ENCODE measurements around the gene NXPH1. TPM values are rescaled to one million over a fixed set of nuclear protein-coding genes. Genes with fewer than 3 reads are reported as not detected.
A peak's percentile ranks its signal among the peaks of the same experiment; 100 is the strongest.

Gene NXPH1
- total RNA-seq, 1 experiment from 2014 or later: 0.59 TPM

DNA sequence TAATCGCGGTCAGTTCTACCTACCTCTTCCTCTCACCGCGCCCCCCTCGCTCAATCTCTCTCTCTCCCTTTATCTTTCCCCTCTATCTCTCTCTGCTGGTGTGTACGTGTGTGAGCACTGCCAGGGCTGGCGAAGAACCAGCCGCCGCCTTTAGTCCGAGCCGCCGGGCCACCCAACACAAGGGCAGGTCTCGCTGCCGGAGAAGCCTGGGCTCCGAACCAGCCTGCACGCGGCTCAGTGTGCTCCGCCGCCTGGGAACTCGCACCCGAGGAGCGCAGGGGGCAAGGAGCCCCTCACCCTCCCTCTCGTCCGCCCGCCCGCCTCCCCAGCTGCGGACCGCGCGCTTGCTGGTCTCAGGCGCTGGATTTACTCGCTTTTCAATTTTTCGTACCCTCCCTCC is 1.7 kb downstream of the NXPH1 start:
- Mint-ChIP-seq H3K27me3 (ENCODE audit: low read depth) (peaks cover 100% of the 10 kb centered on the region), H3K4me3 (peak overlapping the region; percentile 76), H3K27ac (no peak overlapping the region), H3K4me1 (peaks cover 48% of the 10 kb centered on the region), H3K9me3 (no peaks in the 10 kb centered on the region), H3K36me3 (no peaks in the 10 kb centered on the region)
- ChIA-PET CTCF (interaction anchor here (1.1 to 3.5 kb wide), 5 partner anchors 9 to 289 kb away, joined by 3 to 14 read pairs (median 9); no protein-coding TSS in a partner anchor), POLR2A (no interaction called here)
- no peak for TF ChIP-seq NFATC4 (CRISPR knock-in tag; IDR thresholded peaks at IDR 0.05)
- TF ChIP-seq, protein P1, sequence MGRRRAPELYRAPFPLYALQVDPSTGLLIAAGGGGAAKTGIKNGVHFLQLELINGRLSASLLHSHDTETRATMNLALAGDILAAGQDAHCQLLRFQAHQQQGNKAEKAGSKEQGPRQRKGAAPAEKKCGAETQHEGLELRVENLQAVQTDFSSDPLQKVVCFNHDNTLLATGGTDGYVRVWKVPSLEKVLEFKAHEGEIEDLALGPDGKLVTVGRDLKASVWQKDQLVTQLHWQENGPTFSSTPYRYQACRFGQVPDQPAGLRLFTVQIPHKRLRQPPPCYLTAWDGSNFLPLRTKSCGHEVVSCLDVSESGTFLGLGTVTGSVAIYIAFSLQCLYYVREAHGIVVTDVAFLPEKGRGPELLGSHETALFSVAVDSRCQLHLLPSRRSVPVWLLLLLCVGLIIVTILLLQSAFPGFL (CRISPR knock-in tag; IDR thresholded peaks at IDR 0.05; ENCODE audit: borderline replicate concordance): no peak
- no peak for TF ChIP-seq ELF4 (CRISPR knock-in tag; IDR thresholded peaks at IDR 0.05; ENCODE audit: low read depth)
- TF ChIP-seq ZNF138 (CRISPR knock-in tag; conservative IDR thresholded peaks at IDR 0.05): no peak
- TF ChIP-seq MYBL2 (CRISPR knock-in tag; IDR thresholded peaks at IDR 0.05): 0 out of 2 replicates have a peak, but pooled peaks have one; percentile 42
- TF ChIP-seq ZNF317 (CRISPR knock-in tag; IDR thresholded peaks at IDR 0.05; ENCODE audit: borderline replicate concordance, low read depth): no peak
- DNase-seq (ENCODE audit: low spot score) (peak; percentile 47), ATAC-seq (peak; percentile 8)

- Mint-ChIP-seq H3K27ac (no peak overlapping the region), H3K4me3 (peak overlapping the region; percentile 76)
- POLR2A ChIA-PET: no interaction called here
Measured at GRCh38 chr7:8435590-8436545, 2.5 kb downstream of the NXPH1 start.

More at GRCh38 chr7:8435590-8436545, 2.5 kb downstream of the NXPH1 start:
- ATAC-seq (no peak), DNase-seq (ENCODE audit: low spot score) (peak; percentile 17)
- TF ChIP-seq, protein P2, sequence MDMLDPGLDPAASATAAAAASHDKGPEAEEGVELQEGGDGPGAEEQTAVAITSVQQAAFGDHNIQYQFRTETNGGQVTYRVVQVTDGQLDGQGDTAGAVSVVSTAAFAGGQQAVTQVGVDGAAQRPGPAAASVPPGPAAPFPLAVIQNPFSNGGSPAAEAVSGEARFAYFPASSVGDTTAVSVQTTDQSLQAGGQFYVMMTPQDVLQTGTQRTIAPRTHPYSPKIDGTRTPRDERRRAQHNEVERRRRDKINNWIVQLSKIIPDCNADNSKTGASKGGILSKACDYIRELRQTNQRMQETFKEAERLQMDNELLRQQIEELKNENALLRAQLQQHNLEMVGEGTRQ (CRISPR knock-in tag; IDR thresholded peaks at IDR 0.05): no peak
- TF ChIP-seq SP1 (CRISPR knock-in tag; conservative IDR thresholded peaks at IDR 0.05) (no peak), MYBL2 (CRISPR knock-in tag; IDR thresholded peaks at IDR 0.05) (no peak), ELF4 (CRISPR knock-in tag; IDR thresholded peaks at IDR 0.05; ENCODE audit: low read depth) (no peak), ZNF671 (CRISPR knock-in tag; IDR thresholded peaks at IDR 0.05) (no peak), NFE2L1 (CRISPR knock-in tag; IDR thresholded peaks at IDR 0.05) (no peak), JUN (CRISPR knock-in tag; IDR thresholded peaks at IDR 0.05) (no peak), ZNF396 (CRISPR knock-in tag; IDR thresholded peaks at IDR 0.05; ENCODE audit: borderline replicate concordance) (no peak), TEAD4 (CRISPR knock-in tag; IDR thresholded peaks at IDR 0.05) (no peak), ZNF121 (CRISPR knock-in tag; IDR thresholded peaks at IDR 0.05) (no peak), GRHL2 (CRISPR knock-in tag; IDR thresholded peaks at IDR 0.05; ENCODE audit: insufficient replicate concordance, severe bottlenecking) (no peak), ZNF423 (CRISPR knock-in tag; IDR thresholded peaks at IDR 0.05) (no peak), ZNF138 (CRISPR knock-in tag; conservative IDR thresholded peaks at IDR 0.05) (no peak)
- TF ChIP-seq, protein P3, sequence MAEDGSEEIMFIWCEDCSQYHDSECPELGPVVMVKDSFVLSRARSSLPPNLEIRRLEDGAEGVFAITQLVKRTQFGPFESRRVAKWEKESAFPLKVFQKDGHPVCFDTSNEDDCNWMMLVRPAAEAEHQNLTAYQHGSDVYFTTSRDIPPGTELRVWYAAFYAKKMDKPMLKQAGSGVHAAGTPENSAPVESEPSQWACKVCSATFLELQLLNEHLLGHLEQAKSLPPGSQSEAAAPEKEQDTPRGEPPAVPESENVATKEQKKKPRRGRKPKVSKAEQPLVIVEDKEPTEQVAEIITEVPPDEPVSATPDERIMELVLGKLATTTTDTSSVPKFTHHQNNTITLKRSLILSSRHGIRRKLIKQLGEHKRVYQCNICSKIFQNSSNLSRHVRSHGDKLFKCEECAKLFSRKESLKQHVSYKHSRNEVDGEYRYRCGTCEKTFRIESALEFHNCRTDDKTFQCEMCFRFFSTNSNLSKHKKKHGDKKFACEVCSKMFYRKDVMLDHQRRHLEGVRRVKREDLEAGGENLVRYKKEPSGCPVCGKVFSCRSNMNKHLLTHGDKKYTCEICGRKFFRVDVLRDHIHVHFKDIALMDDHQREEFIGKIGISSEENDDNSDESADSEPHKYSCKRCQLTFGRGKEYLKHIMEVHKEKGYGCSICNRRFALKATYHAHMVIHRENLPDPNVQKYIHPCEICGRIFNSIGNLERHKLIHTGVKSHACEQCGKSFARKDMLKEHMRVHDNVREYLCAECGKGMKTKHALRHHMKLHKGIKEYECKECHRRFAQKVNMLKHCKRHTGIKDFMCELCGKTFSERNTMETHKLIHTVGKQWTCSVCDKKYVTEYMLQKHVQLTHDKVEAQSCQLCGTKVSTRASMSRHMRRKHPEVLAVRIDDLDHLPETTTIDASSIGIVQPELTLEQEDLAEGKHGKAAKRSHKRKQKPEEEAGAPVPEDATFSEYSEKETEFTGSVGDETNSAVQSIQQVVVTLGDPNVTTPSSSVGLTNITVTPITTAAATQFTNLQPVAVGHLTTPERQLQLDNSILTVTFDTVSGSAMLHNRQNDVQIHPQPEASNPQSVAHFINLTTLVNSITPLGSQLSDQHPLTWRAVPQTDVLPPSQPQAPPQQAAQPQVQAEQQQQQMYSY (CRISPR knock-in tag; IDR thresholded peaks at IDR 0.05): no peak
- TF ChIP-seq, protein P4, sequence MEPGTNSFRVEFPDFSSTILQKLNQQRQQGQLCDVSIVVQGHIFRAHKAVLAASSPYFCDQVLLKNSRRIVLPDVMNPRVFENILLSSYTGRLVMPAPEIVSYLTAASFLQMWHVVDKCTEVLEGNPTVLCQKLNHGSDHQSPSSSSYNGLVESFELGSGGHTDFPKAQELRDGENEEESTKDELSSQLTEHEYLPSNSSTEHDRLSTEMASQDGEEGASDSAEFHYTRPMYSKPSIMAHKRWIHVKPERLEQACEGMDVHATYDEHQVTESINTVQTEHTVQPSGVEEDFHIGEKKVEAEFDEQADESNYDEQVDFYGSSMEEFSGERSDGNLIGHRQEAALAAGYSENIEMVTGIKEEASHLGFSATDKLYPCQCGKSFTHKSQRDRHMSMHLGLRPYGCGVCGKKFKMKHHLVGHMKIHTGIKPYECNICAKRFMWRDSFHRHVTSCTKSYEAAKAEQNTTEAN (CRISPR knock-in tag; IDR thresholded peaks at IDR 0.05): no peak
- TF ChIP-seq, protein P5, sequence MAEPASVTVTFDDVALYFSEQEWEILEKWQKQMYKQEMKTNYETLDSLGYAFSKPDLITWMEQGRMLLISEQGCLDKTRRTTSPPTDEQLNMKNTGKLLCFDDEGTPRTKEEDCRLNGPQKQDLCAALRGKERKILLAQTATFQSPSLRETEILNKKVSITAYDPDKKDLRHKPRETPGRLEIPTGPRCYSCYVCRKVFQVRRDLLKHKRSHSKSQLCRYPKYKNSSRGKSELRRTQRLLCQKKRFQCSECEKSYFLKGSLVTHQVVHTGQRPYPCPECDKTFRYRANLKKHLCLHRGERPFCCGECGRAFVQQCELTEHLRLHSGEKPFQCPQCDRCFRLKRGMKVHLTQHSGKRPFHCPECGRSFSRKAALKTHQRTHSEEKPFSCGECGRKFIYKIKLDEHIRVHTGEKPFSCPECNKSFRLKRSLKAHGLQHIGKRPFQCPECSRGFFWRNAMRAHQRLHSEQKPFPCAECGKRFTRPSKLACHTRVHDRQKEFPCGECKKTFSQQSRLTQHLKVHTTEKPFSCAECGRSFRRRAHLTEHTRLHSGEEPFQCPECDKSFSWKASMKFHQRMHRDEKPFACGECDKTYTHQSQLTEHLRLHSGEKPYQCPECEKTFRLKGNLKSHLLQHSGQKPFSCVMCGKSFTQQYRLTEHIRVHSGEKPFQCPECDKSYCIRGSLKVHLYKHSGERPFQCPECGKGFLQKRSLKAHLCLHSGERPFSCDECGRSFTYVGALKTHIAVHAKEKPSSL (CRISPR knock-in tag; conservative IDR thresholded peaks at IDR 0.05): no peak
- TF ChIP-seq, protein P6, sequence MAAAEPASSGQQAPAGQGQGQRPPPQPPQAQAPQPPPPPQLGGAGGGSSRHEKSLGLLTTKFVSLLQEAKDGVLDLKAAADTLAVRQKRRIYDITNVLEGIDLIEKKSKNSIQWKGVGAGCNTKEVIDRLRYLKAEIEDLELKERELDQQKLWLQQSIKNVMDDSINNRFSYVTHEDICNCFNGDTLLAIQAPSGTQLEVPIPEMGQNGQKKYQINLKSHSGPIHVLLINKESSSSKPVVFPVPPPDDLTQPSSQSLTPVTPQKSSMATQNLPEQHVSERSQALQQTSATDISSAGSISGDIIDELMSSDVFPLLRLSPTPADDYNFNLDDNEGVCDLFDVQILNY (CRISPR knock-in tag; IDR thresholded peaks at IDR 0.05): no peak
- TF ChIP-seq, protein P7, sequence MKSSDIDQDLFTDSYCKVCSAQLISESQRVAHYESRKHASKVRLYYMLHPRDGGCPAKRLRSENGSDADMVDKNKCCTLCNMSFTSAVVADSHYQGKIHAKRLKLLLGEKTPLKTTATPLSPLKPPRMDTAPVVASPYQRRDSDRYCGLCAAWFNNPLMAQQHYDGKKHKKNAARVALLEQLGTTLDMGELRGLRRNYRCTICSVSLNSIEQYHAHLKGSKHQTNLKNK (CRISPR knock-in tag; IDR thresholded peaks at IDR 0.05): no peak
- Mint-ChIP-seq H3K27me3 (ENCODE audit: low read depth) (peaks cover 100% of the 10 kb centered on the region), H3K36me3 (no peaks in the 10 kb centered on the region), H3K4me1 (peaks cover 55% of the 10 kb centered on the region), H3K9me3 (no peaks in the 10 kb centered on the region)
- CTCF ChIA-PET: interaction anchor here (0.6 to 3.5 kb wide), 17 partner anchors 9 to 348 kb away, joined by 3 to 14 read pairs (median 4); no protein-coding TSS in a partner anchor

Measured in WTC11 (cell line).